HepG2 (cell line): Measurements from ENCODE around the gene ZFAND6. TPM values are rescaled to one million over a fixed set of nuclear protein-coding genes. Genes with fewer than 3 reads are reported as not detected.

Source experiments
- FOXK2 ChIP-seq: fragments of 450-650 bp; IDR thresholded peaks from 2 replicates; pipeline ENCODE4 v1.6.1; 2016
- IKZF4 ChIP-seq: sonication (generic); formaldehyde crosslinking; IDR thresholded peaks from 2 replicates; pipeline ENCODE4 v1.5.1; 2020; ENCODE audit warnings: borderline replicate concordance, mild to moderate bottlenecking, low read depth, missing genetic modification reagents; ENCODE audit errors: not compliant biosample characterization
- ZNF121 ChIP-seq: sonication (generic); formaldehyde crosslinking; IDR thresholded peaks from 2 replicates; pipeline ENCODE4 v1.5.0; 2020; ENCODE audit warnings: mild to moderate bottlenecking, missing genetic modification reagents
- ZNF234 ChIP-seq: sonication (generic); formaldehyde crosslinking; conservative IDR thresholded peaks from 2 replicates; pipeline ENCODE4 v1.5.1; 2020; ENCODE audit warnings: mild to moderate bottlenecking, missing genetic modification reagents
- ZSCAN12 ChIP-seq: sonication (generic); formaldehyde crosslinking; IDR thresholded peaks from 2 replicates; pipeline ENCODE4 v1.9.0; 2021; ENCODE audit warnings: mild to moderate bottlenecking, missing genetic modification reagents
- polyA plus RNA-seq, 8 experiments: library from polyadenylated mRNA; depleted of rRNA in 3 of 8; stranded (reverse) in 7 of 8; unstranded in 1 of 8; fragments of >200 nt; fragmentation: Illumina TruSeq in 4 of 8; extraction: Trizol in 4 of 8; gene quantifications; 2 replicates each; pipeline versions ENCODE4 v1.2.1 to v1.2.3, GENCODE V29; 2011 to 2016; ENCODE audit warnings: low read depth in 4 of 8, missing spikeins in 1 of 8, mixed read lengths in 1 of 8; ENCODE audit not compliant: insufficient read depth in 1 of 8
- total RNA-seq, 5 experiments: library from RNA; depleted of rRNA; stranded (reverse); fragments of >200 nt; fragmentation: Illumina TruSeq; extraction: Trizol; gene quantifications; 2 replicates each; pipeline ENCODE4 v1.2.3, GENCODE V29; 2016; ENCODE audit warnings: low read depth in 1 of 5
- TF ChIP-seq, protein P1 (sequence below): sonication (generic); formaldehyde crosslinking; IDR thresholded peaks from 2 replicates; pipeline ENCODE4 v1.8.0; 2022; ENCODE audit warnings: low read depth, missing genetic modification reagents
- TF ChIP-seq, protein P2 (sequence below): sonication (generic); formaldehyde crosslinking; IDR thresholded peaks from 2 replicates; pipeline ENCODE4 v1.5.1; 2020; ENCODE audit warnings: mild to moderate bottlenecking, missing genetic modification reagents
- TF ChIP-seq, protein P3 (sequence below): sonication (generic); formaldehyde crosslinking; IDR thresholded peaks from 2 replicates; pipeline ENCODE4 v1.4.0; 2020; ENCODE audit warnings: missing genetic modification reagents
- TF ChIP-seq, protein P4 (sequence below): fragments of 450-650 bp; IDR thresholded peaks from 2 replicates; pipeline ENCODE4 v1.6.1; 2017
- TF ChIP-seq, protein P5 (sequence below): sonication (generic); formaldehyde crosslinking; IDR thresholded peaks from 2 replicates; pipeline ENCODE4 v1.5.0; 2020; ENCODE audit warnings: missing genetic modification reagents

The ZFAND6 gene
- total and polyA plus RNA-seq, 2 of the 13 experiments (the other 11 are each of a cell fraction or from before 2014, with no cell fraction given), result 84.2 to 115 TPM

DNA sequence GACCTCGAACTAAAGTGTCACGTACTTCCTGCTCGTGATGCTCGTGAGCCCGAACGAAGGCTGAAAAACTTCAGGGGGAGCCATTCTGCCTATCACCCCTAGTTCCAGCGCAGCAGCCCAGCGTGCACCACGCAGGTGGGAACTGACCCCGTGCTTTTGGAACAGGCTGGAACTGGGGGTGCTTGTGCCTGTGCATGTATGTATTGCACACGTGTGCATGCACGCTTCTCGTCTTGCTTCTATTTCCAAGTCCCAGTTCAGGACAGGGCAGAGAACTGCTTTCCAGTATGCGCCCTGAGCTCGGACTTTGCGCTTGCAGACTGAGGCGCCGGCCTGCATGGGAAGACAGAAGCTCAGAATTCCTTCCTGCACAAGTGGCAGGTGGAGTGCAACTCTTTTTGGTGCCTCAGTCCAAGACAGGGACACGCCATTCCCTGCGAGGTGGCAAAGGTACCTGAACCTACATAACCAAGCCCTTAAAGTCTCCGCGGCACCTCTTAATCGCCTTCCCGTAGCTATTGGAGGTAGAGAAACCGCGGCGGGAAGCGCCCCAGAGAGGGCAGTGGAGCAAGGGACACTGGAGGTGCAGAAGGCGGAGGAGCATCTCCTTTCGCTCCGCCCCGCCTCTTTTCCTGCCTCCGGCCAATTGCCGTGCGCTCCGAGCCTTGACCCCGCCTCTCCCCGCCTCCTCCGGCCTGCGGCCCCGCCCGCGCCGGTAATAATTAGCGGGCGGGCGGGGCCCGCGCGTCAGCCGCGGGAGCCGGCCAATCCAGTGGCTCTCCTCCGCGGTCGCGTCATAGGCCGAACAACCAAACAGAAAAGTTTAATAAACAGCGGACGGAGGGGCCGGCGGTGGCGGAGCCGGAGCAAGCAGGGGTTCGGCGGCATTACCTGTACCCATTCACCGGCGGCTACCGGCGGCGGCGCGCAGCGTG is at the start of gene ZFAND6 (continued):
- TF ChIP-seq, protein P1, sequence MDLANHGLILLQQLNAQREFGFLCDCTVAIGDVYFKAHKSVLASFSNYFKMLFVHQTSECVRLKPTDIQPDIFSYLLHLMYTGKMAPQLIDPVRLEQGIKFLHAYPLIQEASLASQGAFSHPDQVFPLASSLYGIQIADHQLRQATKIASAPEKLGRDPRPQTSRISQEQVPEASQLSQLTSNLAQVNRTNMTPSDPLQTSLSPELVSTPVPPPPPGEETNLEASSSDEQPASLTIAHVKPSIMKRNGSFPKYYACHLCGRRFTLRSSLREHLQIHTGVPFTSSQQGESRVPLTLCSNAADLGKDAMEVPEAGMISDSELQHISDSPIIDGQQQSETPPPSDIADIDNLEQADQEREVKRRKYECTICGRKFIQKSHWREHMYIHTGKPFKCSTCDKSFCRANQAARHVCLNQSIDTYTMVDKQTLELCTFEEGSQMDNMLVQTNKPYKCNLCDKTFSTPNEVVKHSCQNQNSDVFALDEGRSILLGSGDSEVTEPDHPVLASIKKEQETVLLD (CRISPR knock-in tag), result 0 out of 2 replicates have a peak, but pooled peaks have one; percentile 29
- no peak for TF ChIP-seq ZSCAN12 (CRISPR knock-in tag)
- TF ChIP-seq, protein P2, sequence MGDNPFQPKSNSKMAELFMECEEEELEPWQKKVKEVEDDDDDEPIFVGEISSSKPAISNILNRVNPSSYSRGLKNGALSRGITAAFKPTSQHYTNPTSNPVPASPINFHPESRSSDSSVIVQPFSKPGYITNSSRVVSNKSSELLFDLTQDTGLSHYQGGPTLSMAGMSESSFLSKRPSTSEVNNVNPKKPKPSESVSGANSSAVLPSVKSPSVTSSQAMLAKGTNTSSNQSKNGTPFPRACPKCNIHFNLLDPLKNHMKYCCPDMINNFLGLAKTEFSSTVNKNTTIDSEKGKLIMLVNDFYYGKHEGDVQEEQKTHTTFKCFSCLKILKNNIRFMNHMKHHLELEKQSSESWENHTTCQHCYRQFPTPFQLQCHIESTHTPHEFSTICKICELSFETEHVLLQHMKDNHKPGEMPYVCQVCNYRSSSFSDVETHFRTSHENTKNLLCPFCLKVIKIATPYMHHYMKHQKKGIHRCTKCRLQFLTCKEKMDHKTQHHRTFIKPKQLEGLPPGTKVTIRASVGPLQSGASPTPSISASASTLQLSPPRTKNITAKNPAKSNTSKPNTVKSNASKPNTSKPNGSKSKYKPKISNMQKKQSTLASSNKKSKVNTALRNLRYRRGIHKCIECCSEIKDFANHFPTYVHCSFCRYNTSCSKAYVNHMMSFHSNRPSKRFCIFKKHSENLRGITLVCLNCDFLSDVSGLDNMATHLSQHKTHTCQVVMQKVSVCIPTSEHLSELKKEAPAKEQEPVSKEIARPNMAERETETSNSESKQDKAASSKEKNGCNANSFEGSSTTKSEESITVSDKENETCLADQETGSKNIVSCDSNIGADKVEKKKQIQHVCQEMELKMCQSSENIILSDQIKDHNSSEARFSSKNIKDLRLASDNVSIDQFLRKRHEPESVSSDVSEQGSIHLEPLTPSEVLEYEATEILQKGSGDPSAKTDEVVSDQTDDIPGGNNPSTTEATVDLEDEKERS, result no peak
- TF ChIP-seq ZNF121 (CRISPR knock-in tag), result no peak
- TF ChIP-seq, protein P3, sequence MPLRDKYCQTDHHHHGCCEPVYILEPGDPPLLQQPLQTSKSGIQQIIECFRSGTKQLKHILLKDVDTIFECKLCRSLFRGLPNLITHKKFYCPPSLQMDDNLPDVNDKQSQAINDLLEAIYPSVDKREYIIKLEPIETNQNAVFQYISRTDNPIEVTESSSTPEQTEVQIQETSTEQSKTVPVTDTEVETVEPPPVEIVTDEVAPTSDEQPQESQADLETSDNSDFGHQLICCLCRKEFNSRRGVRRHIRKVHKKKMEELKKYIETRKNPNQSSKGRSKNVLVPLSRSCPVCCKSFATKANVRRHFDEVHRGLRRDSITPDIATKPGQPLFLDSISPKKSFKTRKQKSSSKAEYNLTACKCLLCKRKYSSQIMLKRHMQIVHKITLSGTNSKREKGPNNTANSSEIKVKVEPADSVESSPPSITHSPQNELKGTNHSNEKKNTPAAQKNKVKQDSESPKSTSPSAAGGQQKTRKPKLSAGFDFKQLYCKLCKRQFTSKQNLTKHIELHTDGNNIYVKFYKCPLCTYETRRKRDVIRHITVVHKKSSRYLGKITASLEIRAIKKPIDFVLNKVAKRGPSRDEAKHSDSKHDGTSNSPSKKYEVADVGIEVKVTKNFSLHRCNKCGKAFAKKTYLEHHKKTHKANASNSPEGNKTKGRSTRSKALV (CRISPR knock-in tag), result peak; percentile 76; the same call in 1 of the 2 replicates
- 0 out of 2 replicates have a peak, but pooled peaks have one; percentile 31 for TF ChIP-seq ZNF234 (CRISPR knock-in tag)
- TF ChIP-seq IKZF4 (CRISPR knock-in tag), result peak; percentile 36
- TF ChIP-seq FOXK2, result no peak
- TF ChIP-seq, protein P4, sequence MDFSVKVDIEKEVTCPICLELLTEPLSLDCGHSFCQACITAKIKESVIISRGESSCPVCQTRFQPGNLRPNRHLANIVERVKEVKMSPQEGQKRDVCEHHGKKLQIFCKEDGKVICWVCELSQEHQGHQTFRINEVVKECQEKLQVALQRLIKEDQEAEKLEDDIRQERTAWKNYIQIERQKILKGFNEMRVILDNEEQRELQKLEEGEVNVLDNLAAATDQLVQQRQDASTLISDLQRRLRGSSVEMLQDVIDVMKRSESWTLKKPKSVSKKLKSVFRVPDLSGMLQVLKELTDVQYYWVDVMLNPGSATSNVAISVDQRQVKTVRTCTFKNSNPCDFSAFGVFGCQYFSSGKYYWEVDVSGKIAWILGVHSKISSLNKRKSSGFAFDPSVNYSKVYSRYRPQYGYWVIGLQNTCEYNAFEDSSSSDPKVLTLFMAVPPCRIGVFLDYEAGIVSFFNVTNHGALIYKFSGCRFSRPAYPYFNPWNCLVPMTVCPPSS, result no peak
- TF ChIP-seq, protein P5, sequence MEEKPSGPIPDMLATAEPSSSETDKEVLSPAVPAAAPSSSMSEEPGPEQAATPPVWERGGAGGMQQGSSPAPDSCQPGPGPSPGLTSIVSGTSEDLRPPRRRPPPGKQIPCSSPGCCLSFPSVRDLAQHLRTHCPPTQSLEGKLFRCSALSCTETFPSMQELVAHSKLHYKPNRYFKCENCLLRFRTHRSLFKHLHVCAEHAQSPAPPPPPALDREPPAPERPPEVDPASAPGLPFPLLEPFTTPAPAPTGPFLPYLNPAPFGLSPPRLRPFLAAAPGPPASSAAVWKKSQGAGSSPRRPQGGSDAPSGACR (CRISPR knock-in tag), result no peak; the same call in 1 of the 2 replicates
